HFFc6 (cell line): ENCODE measurements around the gene VTCN1. TPM values are rescaled to one million over a fixed set of nuclear protein-coding genes. Genes with fewer than 3 reads are reported as not detected.
A peak's percentile ranks its signal among the peaks of the same experiment; 100 is the strongest.
"Not testable (repeated sequence)": the region's sequence is repeated elsewhere in the genome, so short reads cannot be mapped to it uniquely, and the experiment has no call there.

Experiments
- DNase-seq: peaks from one replicate; pipeline ENCODE4 v3.0.0-alpha.2; 2018
- H3K27ac Mint-ChIP-seq: 2 replicates; pipeline ENCODE4 v1.8.0; 2020; ENCODE audit warnings: mild to moderate bottlenecking, mixed read lengths
- H3K27me3 Mint-ChIP-seq: 2 replicates; pipeline ENCODE4 v1.8.0; 2021; ENCODE audit warnings: mild to moderate bottlenecking, moderate library complexity, mixed read lengths; ENCODE audit not compliant: insufficient read depth
- H3K36me3 Mint-ChIP-seq: 2 replicates; pipeline ENCODE4 v1.8.0; 2021; ENCODE audit warnings: low read depth, mixed read lengths
- H3K4me1 Mint-ChIP-seq: 2 replicates; pipeline ENCODE4 v1.8.0; 2020; ENCODE audit warnings: low read depth, mixed read lengths
- H3K4me3 Mint-ChIP-seq: 2 replicates; pipeline ENCODE4 v1.8.0; 2020; ENCODE audit warnings: mild to moderate bottlenecking, moderate library complexity, mixed read lengths
- H3K9me3 Mint-ChIP-seq: 2 replicates; pipeline ENCODE4 v1.8.0; 2020; ENCODE audit warnings: mild to moderate bottlenecking, mixed read lengths
- total RNA-seq, 6 experiments: library from RNA; stranded (reverse); fragmentation: NEBNext Ultra II Directional; extraction: Animal tissue kit (Norgen Biotek cat#: 25700); gene quantifications; 2 replicates in 1 of 6; 3 replicates in 5 of 6; pipeline ENCODE4 v1.2.3, GENCODE V29; 2021
- TF ChIP-seq, protein P1 (sequence below): fragments of 200-600 bp; sonication (generic); IDR thresholded peaks from 2 replicates; pipeline ENCODE4 v1.5.0; 2021; ENCODE audit warnings: antibody characterized with exemption, mild to moderate bottlenecking

Gene VTCN1
- total RNA-seq, 6 experiments from 2014 or later: not detected

DNA sequence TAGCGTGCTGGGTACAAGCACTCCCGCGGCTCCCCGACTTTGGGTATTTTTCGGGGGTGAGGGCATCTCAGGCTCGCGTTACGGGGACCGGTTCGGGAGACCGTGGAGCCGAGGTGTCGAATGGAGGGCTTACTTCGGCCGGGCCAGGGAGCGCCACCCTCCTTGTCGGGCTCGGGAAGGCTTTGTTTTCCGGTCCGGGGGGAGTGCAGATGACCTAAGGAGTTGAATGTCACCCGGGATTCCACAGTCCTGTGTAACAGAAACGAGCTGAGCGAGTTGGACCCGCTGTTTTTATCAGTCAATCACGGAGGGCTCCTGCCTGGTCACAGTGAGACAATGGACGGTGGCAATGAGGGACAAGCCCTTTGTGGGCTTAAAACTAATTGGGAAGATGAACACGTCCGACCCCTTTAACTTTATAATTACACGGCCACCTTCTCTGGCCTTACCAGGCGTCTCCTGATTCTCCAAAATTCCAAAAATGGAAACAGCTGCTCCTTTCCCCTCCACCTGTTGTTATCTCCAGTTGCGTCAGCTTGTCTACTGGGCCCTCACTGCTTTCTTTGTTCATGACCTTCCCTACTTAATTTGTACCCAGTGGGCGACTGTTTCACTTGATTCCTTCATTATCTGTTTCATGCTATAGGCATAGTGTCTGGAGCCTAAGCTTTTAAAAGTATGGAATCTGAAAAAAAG, 88.2 kb downstream of the VTCN1 start:
- Mint-ChIP-seq H3K4me1 (peaks cover 14% of the 10 kb centered on the region), H3K36me3 (no peaks in the 10 kb centered on the region), H3K27ac (peak overlapping the region; percentile 95), H3K4me3 (peak overlapping the region; percentile 89), H3K9me3 (no peaks in the 10 kb centered on the region), H3K27me3 (no peaks in the 10 kb centered on the region; the same call in 1 of the 2 replicates)
- TF ChIP-seq, protein P1, sequence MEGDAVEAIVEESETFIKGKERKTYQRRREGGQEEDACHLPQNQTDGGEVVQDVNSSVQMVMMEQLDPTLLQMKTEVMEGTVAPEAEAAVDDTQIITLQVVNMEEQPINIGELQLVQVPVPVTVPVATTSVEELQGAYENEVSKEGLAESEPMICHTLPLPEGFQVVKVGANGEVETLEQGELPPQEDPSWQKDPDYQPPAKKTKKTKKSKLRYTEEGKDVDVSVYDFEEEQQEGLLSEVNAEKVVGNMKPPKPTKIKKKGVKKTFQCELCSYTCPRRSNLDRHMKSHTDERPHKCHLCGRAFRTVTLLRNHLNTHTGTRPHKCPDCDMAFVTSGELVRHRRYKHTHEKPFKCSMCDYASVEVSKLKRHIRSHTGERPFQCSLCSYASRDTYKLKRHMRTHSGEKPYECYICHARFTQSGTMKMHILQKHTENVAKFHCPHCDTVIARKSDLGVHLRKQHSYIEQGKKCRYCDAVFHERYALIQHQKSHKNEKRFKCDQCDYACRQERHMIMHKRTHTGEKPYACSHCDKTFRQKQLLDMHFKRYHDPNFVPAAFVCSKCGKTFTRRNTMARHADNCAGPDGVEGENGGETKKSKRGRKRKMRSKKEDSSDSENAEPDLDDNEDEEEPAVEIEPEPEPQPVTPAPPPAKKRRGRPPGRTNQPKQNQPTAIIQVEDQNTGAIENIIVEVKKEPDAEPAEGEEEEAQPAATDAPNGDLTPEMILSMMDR: peak; percentile 54; the same call in 1 of the 2 replicates
- no peak for DNase-seq

DNA sequence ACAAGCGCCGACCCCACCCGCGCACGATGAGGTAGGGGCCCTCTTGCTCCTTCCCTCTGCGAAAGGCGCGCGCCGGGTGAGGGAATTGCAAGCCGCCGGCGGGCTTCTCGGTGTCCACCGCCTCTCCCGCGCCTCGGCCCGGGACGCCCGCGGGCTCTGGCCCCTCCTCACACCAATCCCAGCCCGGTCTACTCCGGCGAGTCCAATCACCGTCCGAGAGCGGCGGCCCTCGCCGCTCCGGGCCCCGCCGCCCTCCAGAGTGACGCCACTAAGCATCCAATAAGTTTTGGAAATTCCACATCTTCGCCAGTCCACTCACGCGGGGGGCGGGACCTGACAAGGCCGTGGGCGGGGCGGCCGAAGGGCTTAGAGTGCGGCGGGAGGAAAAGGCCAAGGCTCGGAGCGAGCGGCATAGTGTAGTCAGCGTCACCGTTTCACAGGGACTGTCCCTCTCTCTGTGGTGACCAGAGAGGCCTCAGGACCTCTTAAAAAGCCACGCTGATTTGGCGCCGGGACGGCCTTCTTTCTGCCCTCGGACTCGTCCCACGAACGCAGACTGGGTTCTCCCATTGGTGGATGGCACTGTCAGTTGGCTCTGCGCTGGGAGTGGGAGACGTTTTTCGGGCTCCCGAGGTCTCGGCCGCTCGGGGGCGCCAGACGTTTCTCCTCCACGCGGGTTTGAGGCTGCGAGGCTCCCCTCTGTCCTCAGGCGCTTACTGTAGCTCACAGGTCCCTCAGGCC, 89.0 kb downstream of the VTCN1 start, which contains the start of gene TRIM45:
Gene TRIM45, minus strand, starts transcription at position 161 of the 741 bp plus-strand sequence. CDS start 548 bp downstream, outside the sequence.
- Mint-ChIP-seq H3K27ac (peak within 1 kb of the TSS; percentile 95), H3K36me3 (no peaks in the 10 kb centered on the region), H3K9me3 (no peaks in the 10 kb centered on the region), H3K27me3 (no peaks in the 10 kb centered on the region; the same call in 1 of the 2 replicates), H3K4me3 (peak within 1 kb of the TSS; percentile 89), H3K4me1 (peaks cover 16% of the 10 kb centered on the region)
- TF ChIP-seq, protein P1: peak; percentile 86
- peak; percentile 96 for DNase-seq

DNA sequence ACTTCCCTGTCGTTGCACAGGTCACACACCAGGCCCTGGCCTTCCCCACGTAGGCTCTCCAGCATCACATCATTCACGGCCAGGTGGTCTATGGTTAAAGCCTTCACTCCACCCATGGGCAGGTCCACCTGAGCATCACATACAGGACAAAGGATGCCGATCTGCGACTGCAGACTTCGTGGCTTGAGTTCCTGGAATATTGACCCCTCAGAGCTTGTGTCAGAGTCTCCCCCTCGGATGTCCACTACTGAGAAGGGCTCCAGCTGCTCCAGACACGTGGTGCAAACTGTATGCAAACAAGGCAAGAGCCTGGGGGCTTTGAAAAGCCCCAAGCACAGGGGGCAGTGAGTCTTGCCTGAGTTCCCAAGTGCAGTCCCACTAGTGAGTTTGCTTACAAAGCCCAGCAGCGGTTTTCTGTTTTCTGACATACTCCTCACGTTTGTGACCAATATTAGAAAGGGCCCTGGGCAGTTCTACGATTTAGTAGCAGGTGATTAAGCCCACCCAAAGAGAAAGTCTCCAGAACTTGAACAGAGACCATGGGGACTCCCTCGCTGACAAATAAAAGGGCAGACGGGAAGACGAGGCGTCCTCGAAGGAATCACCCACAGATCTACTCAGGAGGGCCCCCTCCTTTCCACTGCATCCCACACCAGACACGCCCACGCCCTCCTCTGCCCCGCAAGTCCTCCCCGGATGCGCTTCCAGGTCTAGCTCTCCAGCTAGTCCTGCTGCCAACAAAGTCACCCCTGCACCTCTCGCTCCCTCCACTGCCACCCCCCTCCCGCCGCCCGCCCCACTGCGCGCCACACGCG, 89.7 kb downstream of the VTCN1 start:
- TF ChIP-seq, protein P1: no peak
- Mint-ChIP-seq H3K4me3 (peak overlapping the region; percentile 89), H3K4me1 (peaks cover 16% of the 10 kb centered on the region), H3K27me3 (no peaks in the 10 kb centered on the region), H3K9me3 (no peaks in the 10 kb centered on the region), H3K27ac (peak overlapping the region; percentile 95), H3K36me3 (no peaks in the 10 kb centered on the region)
- peak; percentile 34 for DNase-seq

DNA sequence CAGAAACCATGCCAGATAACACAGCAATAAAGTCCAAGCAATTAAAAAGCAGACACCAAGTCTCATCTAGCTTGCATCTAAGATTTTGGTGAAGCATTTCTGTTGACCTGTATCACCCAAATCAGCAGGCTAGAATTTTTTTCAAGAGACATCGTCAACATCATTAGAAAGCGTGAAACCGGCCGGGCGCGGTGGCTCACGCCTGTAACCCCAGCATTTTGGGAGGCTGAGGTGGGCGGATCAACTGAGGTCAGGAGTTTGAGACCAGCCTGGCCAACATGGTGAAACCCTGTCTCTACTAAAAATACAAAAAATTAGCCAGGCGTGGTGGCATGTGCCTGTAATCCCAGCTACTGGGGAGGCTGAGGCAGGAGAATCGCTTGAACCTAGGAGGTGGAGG, 91.6 kb downstream of the VTCN1 start:
- H3K4me3 Mint-ChIP-seq, H3K27me3 Mint-ChIP-seq, DNase-seq, H3K9me3 Mint-ChIP-seq, H3K36me3 Mint-ChIP-seq, H3K27ac Mint-ChIP-seq: not testable (repeated sequence)
- peaks cover 16% of the 10 kb centered on the region for H3K4me1 Mint-ChIP-seq

DNA sequence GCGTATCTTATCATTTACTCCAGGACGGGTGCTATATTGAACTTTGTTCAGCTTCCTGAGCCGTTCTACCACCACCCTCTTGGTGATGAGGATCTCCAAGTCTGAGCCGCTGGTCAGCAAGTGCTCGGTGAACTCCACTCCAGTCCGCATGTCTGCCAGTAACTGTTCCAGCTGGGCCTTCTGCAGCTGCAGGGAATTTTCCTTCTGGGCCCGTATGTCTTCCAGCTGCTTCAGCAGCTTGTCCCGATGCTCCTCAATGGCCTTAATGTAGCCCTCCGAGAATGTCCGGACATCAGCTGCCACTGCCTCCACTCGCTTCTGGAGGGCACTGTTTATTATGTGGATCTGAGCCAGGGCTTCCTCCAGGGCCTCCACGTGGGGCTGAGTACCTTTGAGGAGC, 92.6 kb downstream of the VTCN1 start:
- no peak for DNase-seq
- Mint-ChIP-seq H3K36me3 (no peaks in the 10 kb centered on the region), H3K27me3 (no peaks in the 10 kb centered on the region), H3K4me3 (no peak overlapping the region), H3K4me1 (peaks cover 16% of the 10 kb centered on the region), H3K27ac (no peak overlapping the region), H3K9me3 (no peaks in the 10 kb centered on the region)
- TF ChIP-seq, protein P1: no peak
